Stimulated activated naive CD8-positive, alpha-beta T cell treated with anti-CD3 and anti-CD28 coated beads, Interleukin-15, amount 100 ng/mL, for 72 hours (primary cell): ENCODE measurements around the gene IDH2.

Experiments
- ATAC-seq: fragments of 150-1000 bp; cut with Tn5 transposase; 2 replicates; pipeline ENCODE4 v1.10.0; 2021; ENCODE audit warnings: mild to moderate bottlenecking, moderate library complexity
- DNase-seq, 2 donors: peaks; one replicate each; pipeline ENCODE4 v3.0.0; 2021 to 2022
- H3K27ac Mint-ChIP-seq, 2 donors: one replicate each; pipeline ENCODE4 v1.8.0; 2022; ENCODE audit warnings: mild to moderate bottlenecking in 2 of 2, mixed read lengths in 2 of 2, moderate library complexity in 2 of 2
- H3K27me3 Mint-ChIP-seq: one replicate; pipeline ENCODE4 v1.8.0; 2022; ENCODE audit warnings: mixed read lengths
- H3K4me1 Mint-ChIP-seq: one replicate; pipeline ENCODE4 v1.8.0; 2022; ENCODE audit warnings: mild to moderate bottlenecking, mixed read lengths
- H3K4me3 Mint-ChIP-seq, 2 donors: one replicate each; pipeline ENCODE4 v1.8.0; 2022; ENCODE audit warnings: mild to moderate bottlenecking in 2 of 2, mixed read lengths in 2 of 2, moderate library complexity in 1 of 2
- H3K9me3 Mint-ChIP-seq, 2 donors: one replicate each; pipeline ENCODE4 v1.8.0; 2022; ENCODE audit warnings: mixed read lengths in 2 of 2

IDH2 gene

GRCh38 chr15:90064911-90065681 lies 37.2 kb downstream of the IDH2 start:
- H3K9me3 Mint-ChIP-seq: no peaks in the 10 kb centered on the region
- no peak overlapping the region for H3K27ac Mint-ChIP-seq
- DNase-seq (no peak), ATAC-seq (no peak)
- no peaks in the 10 kb centered on the region for H3K27me3 Mint-ChIP-seq
- H3K4me3 Mint-ChIP-seq: no peak overlapping the region
- H3K4me1 Mint-ChIP-seq: peaks cover 41% of the 10 kb centered on the region

GRCh38 chr15:90063770-90064247 lies 38.5 kb downstream of the IDH2 start:
- H3K27ac Mint-ChIP-seq: peak overlapping the region in 1 of 2 donors; percentile 19
- H3K4me1 Mint-ChIP-seq: peaks cover 48% of the 10 kb centered on the region
- no peak for DNase-seq

GRCh38 chr15:90062973-90063769 lies 39.1 kb downstream of the IDH2 start:
- peak overlapping the region; percentile 36 to 95 for H3K27ac Mint-ChIP-seq
- no peak overlapping the region for H3K4me3 Mint-ChIP-seq
- H3K9me3 Mint-ChIP-seq: no peaks in the 10 kb centered on the region
- H3K27me3 Mint-ChIP-seq: no peaks in the 10 kb centered on the region
- no peak for DNase-seq
- ATAC-seq: no peak
- H3K4me1 Mint-ChIP-seq: peaks cover 54% of the 10 kb centered on the region

More at GRCh38 chr15:90063770-90064247, 38.5 kb downstream of the IDH2 start:
- Mint-ChIP-seq H3K27me3 (no peaks in the 10 kb centered on the region), H3K4me3 (no peak overlapping the region), H3K9me3 (no peaks in the 10 kb centered on the region)
- no peak for ATAC-seq

- DNase-seq (no peak), ATAC-seq (no peak)
- H3K9me3 Mint-ChIP-seq: no peaks in the 10 kb centered on the region
- no peaks in the 10 kb centered on the region for H3K27me3 Mint-ChIP-seq
- peaks cover 60% of the 10 kb centered on the region for H3K4me1 Mint-ChIP-seq
- H3K4me3 Mint-ChIP-seq: peak overlapping the region in 1 of 2 donors; percentile 27
- peak overlapping the region; percentile 36 to 95 for H3K27ac Mint-ChIP-seq
Observed at GRCh38 chr15:90062462-90062932, 39.8 kb downstream of the IDH2 start.

GRCh38 chr15:90062023-90062442 lies 40.2 kb downstream of the IDH2 start:
- ATAC-seq (no peak), DNase-seq (peak in 1 of 2 donors; percentile 32)
- H3K27me3 Mint-ChIP-seq: no peaks in the 10 kb centered on the region
- H3K27ac Mint-ChIP-seq: peak overlapping the region; percentile 36 to 95
- H3K4me3 Mint-ChIP-seq: peak overlapping the region; percentile 4 to 27
- no peaks in the 10 kb centered on the region for H3K9me3 Mint-ChIP-seq
- H3K4me1 Mint-ChIP-seq: peaks cover 60% of the 10 kb centered on the region

- H3K4me1 Mint-ChIP-seq: peaks cover 60% of the 10 kb centered on the region
- H3K27me3 Mint-ChIP-seq: no peaks in the 10 kb centered on the region
- H3K27ac Mint-ChIP-seq: peak overlapping the region; percentile 19 to 57
- DNase-seq (no peak), ATAC-seq (no peak)
- H3K9me3 Mint-ChIP-seq: no peaks in the 10 kb centered on the region
- H3K4me3 Mint-ChIP-seq: no peak overlapping the region
Observed at GRCh38 chr15:90060797-90061196, 41.5 kb downstream of the IDH2 start.

- H3K4me1 Mint-ChIP-seq: peaks cover 67% of the 10 kb centered on the region
- ATAC-seq: peak; percentile 98
- H3K27me3 Mint-ChIP-seq: no peaks in the 10 kb centered on the region
- DNase-seq: peak; percentile 77 to 92
- peak overlapping the region; percentile 66 to 79 for H3K4me3 Mint-ChIP-seq
- H3K9me3 Mint-ChIP-seq: no peaks in the 10 kb centered on the region
- peak overlapping the region; percentile 94 to 98 for H3K27ac Mint-ChIP-seq
Observed at GRCh38 chr15:90059208-90059985, 42.9 kb downstream of the IDH2 start.

GRCh38 chr15:90058775-90059174 lies 43.5 kb downstream of the IDH2 start:
- H3K27ac Mint-ChIP-seq: peak overlapping the region; percentile 94 to 98
- H3K4me3 Mint-ChIP-seq: peak overlapping the region; percentile 65 to 79
- no peaks in the 10 kb centered on the region for H3K9me3 Mint-ChIP-seq
- no peak for ATAC-seq
- H3K4me1 Mint-ChIP-seq: peaks cover 63% of the 10 kb centered on the region
- no peaks in the 10 kb centered on the region for H3K27me3 Mint-ChIP-seq
- no peak for DNase-seq

- Mint-ChIP-seq H3K4me1 (peaks cover 58% of the 10 kb centered on the region), H3K4me3 (peak overlapping the region in 1 of 2 donors; percentile 32)
Observed at GRCh38 chr15:90058308-90058707, 44.0 kb downstream of the IDH2 start.

GRCh38 chr15:90056529-90056928 lies 45.7 kb downstream of the IDH2 start:
- H3K27ac Mint-ChIP-seq: no peak overlapping the region
- H3K9me3 Mint-ChIP-seq: no peaks in the 10 kb centered on the region
- DNase-seq (no peak), ATAC-seq (no peak)
- H3K27me3 Mint-ChIP-seq: no peaks in the 10 kb centered on the region
- peaks cover 50% of the 10 kb centered on the region for H3K4me1 Mint-ChIP-seq
- no peak overlapping the region for H3K4me3 Mint-ChIP-seq

More at GRCh38 chr15:90058308-90058707, 44.0 kb downstream of the IDH2 start:
- ATAC-seq (no peak), DNase-seq (no peak)
- Mint-ChIP-seq H3K27me3 (no peaks in the 10 kb centered on the region), H3K27ac (peak overlapping the region in 1 of 2 donors; percentile 82), H3K9me3 (no peaks in the 10 kb centered on the region)

GRCh38 chr15:90055182-90055581 lies 47.1 kb downstream of the IDH2 start:
- Mint-ChIP-seq H3K4me3 (no peak overlapping the region), H3K27me3 (no peaks in the 10 kb centered on the region), H3K9me3 (no peaks in the 10 kb centered on the region), H3K4me1 (peaks cover 47% of the 10 kb centered on the region), H3K27ac (no peak overlapping the region)
- ATAC-seq (no peak), DNase-seq (no peak)

- no peaks in the 10 kb centered on the region for H3K27me3 Mint-ChIP-seq
- no peak overlapping the region for H3K4me3 Mint-ChIP-seq
- peaks cover 47% of the 10 kb centered on the region for H3K4me1 Mint-ChIP-seq
- H3K27ac Mint-ChIP-seq: peak overlapping the region in 1 of 2 donors; percentile 6
- no peaks in the 10 kb centered on the region for H3K9me3 Mint-ChIP-seq
- ATAC-seq (no peak), DNase-seq (no peak)
Observed at GRCh38 chr15:90054618-90055097, 47.6 kb downstream of the IDH2 start.

- no peak for DNase-seq
- Mint-ChIP-seq H3K4me1 (peaks cover 41% of the 10 kb centered on the region), H3K9me3 (no peaks in the 10 kb centered on the region), H3K27ac (peak overlapping the region in 1 of 2 donors; percentile 86), H3K27me3 (no peaks in the 10 kb centered on the region), H3K4me3 (no peak overlapping the region)
- no peak for ATAC-seq
Observed at GRCh38 chr15:90053685-90054466, 48.4 kb downstream of the IDH2 start.

GRCh38 chr15:90051874-90052273 lies 50.4 kb downstream of the IDH2 start:
- ATAC-seq: no peak
- no peak for DNase-seq
- Mint-ChIP-seq H3K4me1 (peaks cover 29% of the 10 kb centered on the region), H3K27ac (peak overlapping the region; percentile 36 to 80), H3K27me3 (no peaks in the 10 kb centered on the region), H3K4me3 (no peak overlapping the region), H3K9me3 (no peaks in the 10 kb centered on the region)
